ENCODE measurements around the gene PHACTR4.
"Not testable (repeated sequence)": the region's sequence is repeated elsewhere in the genome, so short reads cannot be mapped to it uniquely, and the experiment has no call there.

PHACTR4 gene

DNA sequence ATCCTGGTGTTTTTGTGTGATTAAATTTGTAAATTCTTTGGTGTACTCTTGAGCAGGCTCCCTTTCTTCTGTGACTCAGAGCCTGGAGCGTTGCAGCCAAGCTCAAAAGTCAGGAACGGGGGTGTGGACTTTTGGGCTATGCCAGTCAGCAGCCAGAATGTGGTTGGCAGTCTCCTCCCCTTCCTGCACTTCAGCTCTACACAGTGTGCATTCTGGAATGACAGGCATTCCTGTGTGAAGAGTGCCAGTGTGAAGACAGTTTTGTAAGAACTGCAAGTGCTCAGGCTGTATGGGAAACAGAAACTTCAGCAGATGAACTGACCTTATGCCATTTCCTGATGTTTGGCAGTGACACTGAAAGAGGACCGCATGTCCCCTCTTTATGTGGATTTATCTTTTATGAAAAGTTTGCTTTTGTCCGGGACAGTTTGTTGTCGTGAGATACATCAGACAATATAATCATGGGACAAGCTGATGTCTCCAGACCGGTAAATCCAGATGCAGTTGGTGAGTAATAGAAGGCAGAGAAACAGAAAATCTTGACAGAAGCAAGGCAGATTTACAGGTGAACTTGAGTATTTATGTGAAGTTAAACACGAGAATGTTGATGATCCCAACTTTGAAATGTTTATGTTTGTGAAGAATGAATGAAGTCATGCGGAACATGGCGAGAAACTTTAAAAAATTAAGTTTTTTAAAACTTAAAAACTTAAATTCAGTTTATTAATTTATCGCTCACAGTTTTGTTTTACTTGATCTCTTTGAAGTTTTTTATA is 68.6 kb downstream of the PHACTR4 start:
- no peak for DNase-seq

- DNase-seq = no peak
Observed at GRCh38 chr1:28439320-28439719, 69.8 kb downstream of the PHACTR4 start.

DNA sequence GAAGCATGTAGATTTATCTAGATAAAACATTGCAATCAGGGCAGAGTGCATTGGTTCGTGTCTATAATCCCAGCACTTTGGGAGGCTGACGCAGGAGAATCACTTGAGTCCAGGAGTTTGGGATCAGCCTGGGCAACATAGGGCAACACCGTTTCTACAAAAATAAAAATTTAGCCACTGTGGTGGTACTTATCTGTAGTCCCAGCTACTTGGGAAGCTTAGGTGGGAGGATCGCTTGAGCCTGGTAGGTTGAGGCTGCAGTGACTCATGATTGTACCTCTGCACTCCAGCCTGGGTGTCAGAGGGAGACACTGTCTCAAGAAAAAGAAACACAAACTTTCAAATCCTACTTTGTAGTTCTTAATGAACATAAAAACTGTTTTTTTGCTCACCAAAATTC is 72.1 kb downstream of the PHACTR4 start:
- DNase-seq = no peak

- DNase-seq = no peak
Observed at GRCh38 chr1:28443550-28443949, 74.0 kb downstream of the PHACTR4 start.

GRCh38 chr1:28447679-28448078 is 78.1 kb downstream of the PHACTR4 start:
- DNase-seq = no peak

DNA sequence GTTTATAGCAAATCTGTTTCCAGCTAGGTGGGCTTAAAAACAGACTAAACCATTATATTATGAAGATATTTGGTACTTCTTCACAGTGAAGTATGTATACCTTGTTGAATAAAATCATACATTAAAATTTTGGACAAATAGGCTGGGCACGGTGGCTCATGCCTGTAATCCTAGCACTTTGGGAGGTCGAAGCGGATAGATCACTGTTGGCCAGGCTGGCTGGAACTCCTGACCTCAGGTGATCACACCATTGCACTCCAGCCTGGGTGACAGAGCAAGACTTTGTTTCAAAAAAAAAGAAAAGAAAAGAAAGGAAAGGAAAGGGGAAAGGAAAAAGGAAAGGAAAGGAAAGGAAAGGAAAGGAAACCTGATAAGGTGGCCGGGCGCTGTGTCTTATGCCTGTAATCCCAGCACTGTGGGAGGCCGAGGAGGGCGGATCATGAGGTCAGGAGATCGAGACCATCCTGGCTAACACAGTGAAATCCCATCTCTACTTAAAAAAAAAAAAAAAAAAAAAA is 78.6 kb downstream of the PHACTR4 start:
- not testable (repeated sequence) for DNase-seq

DNA sequence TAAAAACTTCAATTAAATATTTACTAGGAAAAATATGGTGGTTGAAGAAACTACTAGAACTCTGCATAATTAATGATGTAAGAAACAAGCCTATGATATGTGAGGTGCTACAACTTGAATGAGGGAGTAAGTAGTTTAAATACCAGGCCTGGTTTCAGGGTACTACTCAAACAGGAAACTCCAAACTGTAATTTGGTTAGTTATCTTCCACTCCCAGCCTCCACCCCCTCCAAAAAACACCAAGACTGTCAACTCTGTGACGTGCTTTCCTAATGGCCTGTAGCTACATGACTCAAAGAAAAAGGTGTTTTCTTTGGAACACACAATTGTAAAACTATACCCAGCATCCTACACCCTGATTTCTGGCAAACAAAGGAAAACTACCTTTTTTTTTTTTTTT is 80.4 kb downstream of the PHACTR4 start:
- no peak for DNase-seq

- no peak for DNase-seq
Observed at GRCh38 chr1:28450561-28450960, 81.0 kb downstream of the PHACTR4 start.

GRCh38 chr1:28451011-28451410 is 81.5 kb downstream of the PHACTR4 start:
- DNase-seq = no peak

GRCh38 chr1:28456078-28456477 is 86.5 kb downstream of the PHACTR4 start:
- no peak for DNase-seq

DNA sequence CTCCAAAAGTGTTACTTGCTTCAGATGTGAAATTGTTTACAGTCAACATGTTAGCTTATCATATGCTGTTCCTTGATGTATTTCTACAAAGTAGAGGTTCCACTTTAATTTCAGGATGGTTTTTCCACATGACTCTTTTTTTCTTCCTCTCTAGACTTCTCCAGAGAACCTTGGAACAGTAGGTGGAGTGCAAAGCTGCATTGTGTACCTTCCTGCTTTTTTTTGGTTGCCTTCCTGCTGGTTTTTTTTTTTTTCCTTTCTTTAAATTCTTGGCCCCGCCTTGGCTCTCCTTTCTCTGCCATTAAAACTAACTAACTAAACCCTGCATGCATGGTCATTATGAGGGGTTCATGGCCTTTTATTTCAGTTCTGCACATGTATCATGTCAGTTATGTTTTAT is 88.1 kb downstream of the PHACTR4 start:
- DNase-seq = no peak

- DNase-seq = no peak
Observed at GRCh38 chr1:28458237-28459228, 89.0 kb downstream of the PHACTR4 start.

DNA sequence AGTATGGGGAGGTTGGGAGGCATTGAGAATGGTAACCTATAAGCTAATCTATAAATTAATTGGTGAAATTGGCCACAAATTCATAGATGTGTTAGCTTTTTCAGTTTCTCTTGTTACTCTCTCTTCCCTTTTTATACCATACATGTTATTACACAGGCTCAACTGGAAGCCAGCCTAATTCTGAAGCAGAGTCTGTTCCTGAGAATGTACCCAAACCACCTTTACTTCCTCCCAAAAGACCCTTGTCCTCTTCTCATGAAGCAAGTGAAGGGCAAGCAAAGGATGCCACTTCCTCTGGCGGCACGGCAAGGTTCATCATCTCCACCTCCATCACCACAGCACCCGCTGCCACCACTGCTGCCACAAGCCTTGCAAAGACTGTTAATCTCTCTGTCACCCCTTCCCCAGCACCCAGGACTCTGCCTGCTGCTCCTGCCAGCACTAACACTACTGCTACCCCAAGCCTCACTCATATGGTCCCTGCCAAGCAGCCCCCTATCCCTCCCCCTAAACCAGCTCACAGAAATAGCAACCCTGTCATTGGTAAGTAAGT is 96.8 kb downstream of the PHACTR4 start:
- no peak for DNase-seq

DNA sequence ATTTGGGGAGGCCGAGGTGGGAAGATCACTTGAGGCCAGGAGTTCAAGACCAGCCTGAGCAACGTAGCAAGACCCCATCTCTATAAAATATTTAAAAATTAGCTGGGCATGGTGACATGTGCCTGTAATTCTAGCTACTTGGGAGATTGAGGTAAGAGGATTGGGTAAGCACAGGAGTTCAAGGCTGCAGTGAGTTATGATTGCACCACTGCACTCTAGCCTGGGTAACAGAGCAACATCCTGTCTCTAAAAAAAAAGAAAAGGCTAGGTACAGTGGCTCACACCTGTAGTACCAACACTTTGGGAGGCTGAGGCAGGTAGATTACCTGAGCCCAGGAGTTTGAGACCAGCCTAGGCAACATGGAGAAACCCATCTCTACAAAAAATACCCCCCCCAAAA is 100.6 kb downstream of the PHACTR4 start:
- no peak for DNase-seq

DNA sequence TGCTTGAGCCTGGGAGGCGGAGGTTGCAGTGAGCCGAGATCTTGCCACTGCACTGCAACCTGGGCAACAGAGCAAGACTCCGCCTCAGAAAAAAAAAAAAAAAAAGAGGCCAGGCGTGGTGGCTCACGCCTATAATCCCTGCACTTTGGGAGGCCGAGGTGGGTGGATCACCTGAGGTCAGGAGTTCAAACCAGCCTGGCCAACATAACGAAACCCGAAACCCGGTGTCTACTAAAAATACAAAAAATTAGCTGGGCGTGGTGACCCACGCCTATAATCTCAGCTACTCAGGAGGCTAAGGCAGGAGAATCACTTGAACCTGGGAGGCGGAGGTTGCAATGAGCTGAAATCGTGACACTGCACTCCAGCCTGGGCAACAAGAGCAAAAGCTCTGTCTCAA is 110.0 kb downstream of the PHACTR4 start:
- DNase-seq = not testable (repeated sequence)

- no peak for DNase-seq
Observed at GRCh38 chr1:28480308-28480707, 110.8 kb downstream of the PHACTR4 start.

GRCh38 chr1:28482138-28482537 is 112.6 kb downstream of the PHACTR4 start:
- peak; percentile 82 for DNase-seq

- DNase-seq = no peak
Observed at GRCh38 chr1:28482702-28483101, 113.2 kb downstream of the PHACTR4 start.

- DNase-seq = no peak
Observed at GRCh38 chr1:28494737-28495136, 125.2 kb downstream of the PHACTR4 start.

- no peak for DNase-seq
Observed at GRCh38 chr1:28499553-28499952, 130.0 kb downstream of the PHACTR4 start.

GRCh38 chr1:28501925-28502324 is 132.4 kb downstream of the PHACTR4 start:
- no peak for DNase-seq

GRCh38 chr1:28503117-28503516 is 133.6 kb downstream of the PHACTR4 start:
- no peak for DNase-seq
